Activated CD8-positive, alpha-beta memory T cell treated with anti-CD3 and anti-CD28 coated beads for 48 hours (primary cell): ENCODE results near the gene HSBP1.

Experiments
- DNase-seq, 3 experiments: peaks; one replicate each; pipeline ENCODE4 v3.0.0-alpha.2; 2020; ENCODE audit warnings: low read depth in 2 of 3, low spot score in 2 of 3

HSBP1 gene

GRCh38 chr16:83835586-83836566 is 28.1 kb downstream of the HSBP1 start:
- DNase-seq: no peak

- no peak for DNase-seq
These were observed 29.8 kb downstream of the HSBP1 start for GRCh38 chr16:83837566-83837965.

GRCh38 chr16:83838151-83838550 is 30.4 kb downstream of the HSBP1 start:
- DNase-seq: no peak

DNA sequence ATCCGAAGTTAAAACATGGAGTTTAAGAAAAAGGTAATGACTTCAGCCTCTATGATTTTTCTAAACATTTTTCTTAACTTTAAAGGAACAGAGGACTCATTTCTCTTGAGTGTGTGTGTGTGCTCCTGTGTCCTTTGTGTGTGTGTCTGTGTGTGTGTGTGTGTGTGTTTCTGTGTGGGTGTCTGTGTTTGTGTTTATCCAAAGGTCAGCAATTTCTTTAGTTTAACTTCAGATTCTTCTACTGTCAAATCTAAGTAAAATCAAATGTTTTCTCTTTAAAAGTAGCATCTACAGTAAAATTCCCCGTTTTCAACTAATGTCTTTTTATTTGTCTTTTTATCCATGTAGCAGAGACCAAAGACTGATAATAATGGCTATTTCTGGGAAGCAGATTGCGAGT is 31.8 kb downstream of the HSBP1 start:
- no peak for DNase-seq

DNA sequence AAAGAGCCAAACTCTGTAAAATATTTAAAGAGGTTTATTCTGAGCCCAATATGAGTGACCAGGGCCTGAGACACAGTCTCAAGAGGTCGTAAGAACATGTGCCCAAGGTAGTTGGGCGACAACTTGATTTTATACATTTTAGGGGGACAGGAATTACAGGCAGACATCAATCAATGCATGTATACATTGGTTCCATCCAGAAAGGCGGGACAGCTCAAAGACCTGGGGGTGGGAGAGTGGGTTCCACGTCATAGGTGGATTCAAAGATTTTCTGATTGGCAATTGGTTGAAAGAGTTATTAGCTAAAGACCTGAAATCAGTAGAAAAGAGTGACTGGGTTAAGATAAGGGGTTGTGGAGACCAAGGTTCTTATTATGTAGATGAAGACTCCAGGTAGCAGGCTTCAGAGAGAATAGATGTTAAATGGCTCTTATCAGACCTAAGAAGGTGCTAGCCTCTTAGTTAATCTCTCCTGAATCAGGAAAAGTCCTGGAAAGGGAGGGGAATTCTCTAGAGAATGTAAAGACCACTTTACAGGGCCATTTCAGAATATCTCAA is 32.4 kb downstream of the HSBP1 start:
- no peak for DNase-seq

GRCh38 chr16:83842291-83842690 is 34.5 kb downstream of the HSBP1 start:
- DNase-seq: no peak

GRCh38 chr16:83842756-83843507 is 35.2 kb downstream of the HSBP1 start:
- DNase-seq: no peak

- DNase-seq: no peak
These were observed 35.9 kb downstream of the HSBP1 start for GRCh38 chr16:83843657-83844056.

DNA sequence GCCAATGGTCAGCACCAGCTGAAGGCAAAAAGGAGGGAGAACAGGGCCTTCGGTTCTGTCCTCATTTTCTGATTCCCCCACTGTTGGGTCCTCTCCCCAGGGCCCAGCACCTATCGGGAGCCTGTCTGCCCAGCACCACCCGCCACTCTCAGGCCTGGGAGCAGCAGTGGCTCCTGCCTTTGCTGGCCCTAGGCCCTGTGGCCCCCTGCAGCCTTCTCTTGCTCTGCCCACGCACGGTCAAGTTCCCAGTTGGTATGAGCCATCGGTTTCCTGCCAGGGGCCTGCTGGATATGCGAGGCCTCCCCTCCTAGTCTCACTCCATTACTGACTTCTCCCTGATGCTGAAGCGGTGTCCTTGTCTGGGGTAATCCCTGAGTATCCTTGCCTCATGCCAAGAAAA is 37.5 kb downstream of the HSBP1 start:
- no peak for DNase-seq

DNA sequence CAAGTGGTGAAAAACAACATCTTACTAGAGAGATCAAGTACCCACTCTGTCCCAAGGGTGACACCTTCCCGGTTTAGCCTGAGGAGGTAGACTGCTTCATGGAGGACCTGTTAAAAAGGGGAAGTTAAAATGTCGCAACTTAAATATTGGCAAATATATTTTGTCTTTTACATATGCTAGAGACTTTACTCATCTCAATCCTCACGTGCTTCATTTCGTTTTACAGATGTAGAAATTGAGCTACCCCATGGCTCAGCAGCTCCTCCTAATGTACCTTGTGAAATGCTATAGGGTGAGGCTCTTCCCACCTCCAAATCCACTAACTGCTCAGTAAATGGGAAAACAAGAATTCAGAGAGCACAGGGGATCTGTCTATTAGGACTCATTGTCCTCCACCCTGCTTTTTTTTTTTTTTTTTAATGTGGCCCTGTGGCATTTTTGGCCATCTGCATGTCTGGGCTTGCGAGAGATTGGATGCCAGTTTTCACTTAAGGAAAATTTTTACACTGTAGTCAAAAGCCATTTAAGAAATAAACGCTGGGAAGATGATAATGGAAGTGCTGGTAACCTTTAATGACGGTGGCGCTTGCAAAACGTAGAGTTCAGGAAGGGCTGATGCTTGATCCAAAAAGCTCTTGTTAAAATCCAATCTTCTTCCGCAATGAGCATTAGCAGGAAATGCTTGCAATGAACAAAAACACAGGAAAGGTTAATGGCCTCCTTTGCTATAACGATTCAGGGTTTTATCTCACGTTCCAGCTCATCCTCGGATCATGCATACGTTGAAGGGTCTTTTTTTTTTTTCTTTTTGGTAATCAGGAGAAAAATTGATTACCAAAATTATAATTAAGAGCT is 39.8 kb downstream of the HSBP1 start:
- no peak for DNase-seq

GRCh38 chr16:83849421-83849820 is 41.6 kb downstream of the HSBP1 start:
- DNase-seq: no peak

GRCh38 chr16:83850947-83851346 is 43.2 kb downstream of the HSBP1 start:
- no peak for DNase-seq

DNA sequence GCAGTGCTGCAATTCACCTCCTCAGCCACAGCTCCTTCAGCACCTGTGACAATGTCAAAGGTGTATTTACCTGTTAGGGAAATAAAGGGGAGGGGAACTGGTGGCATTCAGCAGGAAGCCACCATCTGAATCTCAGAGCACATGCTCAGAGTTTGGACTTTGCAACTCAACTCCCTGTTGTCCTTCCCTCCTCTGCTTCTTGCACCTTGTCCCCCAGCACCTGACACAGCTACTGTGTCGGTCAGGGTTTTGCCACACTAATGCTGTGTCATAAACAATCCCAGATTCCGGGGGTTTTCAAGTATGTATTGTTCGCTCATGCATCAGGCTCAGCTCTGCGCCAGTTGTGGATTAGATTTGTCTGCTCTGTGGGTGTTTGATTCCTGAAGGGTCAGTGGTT is 43.7 kb downstream of the HSBP1 start:
- no peak for DNase-seq

- DNase-seq: no peak
These were observed 45.0 kb downstream of the HSBP1 start for GRCh38 chr16:83852774-83853173.

- DNase-seq: no peak
These were observed 46.1 kb downstream of the HSBP1 start for GRCh38 chr16:83853834-83854233.

DNA sequence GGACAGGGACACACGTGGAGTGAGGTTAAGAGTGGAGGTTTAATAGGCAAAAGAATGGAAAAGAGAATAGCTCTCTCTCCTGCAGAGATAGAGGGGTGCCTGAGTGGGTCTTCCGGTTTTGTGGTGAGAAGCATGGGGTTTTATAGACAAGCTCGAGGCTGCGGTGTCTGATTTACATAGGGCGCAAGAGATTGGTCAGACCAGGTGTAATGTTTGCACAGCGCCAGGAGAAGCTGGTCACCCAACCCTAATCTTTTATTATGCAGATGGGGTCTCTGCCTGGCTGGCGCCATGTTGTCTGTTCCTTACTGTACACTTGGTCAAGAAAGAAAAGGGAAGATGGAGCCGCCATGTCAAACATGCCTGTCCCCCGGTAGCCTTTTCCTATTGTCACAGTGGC is 46.6 kb downstream of the HSBP1 start:
- DNase-seq: no peak

DNA sequence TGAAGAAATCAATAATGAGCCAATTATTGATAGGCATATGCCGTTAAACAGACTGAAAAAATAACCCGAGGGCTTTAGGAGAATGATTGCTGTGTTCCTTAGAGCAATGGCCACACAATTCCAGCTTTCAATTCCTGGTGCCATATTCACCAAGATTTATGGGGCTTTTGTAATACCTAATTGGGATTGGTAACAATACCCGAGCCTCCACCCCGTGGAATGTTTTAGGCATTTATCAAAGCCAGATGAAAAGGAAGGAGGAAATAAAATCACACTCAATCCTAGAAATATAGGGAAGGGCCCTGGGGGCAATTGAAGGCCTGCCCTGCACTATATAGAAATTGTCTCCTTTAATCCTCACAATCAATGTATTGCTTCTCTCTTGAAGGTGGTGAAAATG is 49.0 kb downstream of the HSBP1 start:
- no peak for DNase-seq

DNA sequence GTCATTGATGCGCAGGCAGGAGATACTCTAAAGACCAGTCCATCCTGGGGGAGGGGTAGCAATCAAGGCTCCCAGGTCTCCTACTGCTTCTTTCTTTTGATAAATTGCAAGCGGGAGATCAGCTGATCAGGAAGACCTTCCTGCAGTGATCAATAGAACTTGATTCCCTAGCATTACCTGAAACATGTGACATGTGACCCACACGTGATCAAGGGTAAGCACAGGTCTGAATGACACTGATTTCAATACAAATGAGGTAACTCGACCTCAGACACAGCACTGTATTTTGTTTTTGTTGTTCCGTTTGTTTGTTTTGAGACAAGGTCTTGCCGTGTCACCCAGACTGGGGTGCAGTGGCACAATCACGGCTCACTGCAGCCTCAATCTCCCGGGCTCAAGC is 51.5 kb downstream of the HSBP1 start:
- DNase-seq: no peak

GRCh38 chr16:83862661-83863060 is 54.9 kb downstream of the HSBP1 start:
- DNase-seq: no peak

DNA sequence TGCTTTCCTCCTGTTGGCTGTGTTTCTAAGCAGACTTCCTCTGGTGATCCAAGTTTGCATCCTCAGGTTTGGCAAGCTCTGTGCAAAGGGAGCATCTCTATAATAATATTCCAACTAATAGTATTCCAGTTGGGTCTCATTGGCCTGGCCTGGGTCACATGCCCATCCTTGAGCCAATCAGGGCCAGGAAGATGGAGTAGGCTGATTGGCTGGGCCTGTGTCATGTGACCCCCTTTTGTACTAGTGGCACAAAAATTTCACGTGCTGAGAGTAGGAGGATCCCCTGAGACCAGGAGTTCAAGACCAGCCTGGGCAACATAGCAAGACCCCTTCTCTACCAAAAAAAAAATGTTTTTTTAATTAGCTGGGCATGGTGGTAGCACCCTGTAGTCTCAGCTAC is 55.9 kb downstream of the HSBP1 start:
- no peak for DNase-seq
